Stimulated activated CD8-positive, alpha-beta memory T cell treated with anti-CD3 and anti-CD28 coated beads, Interleukin-15, amount 100 ng/mL, for 24 hours (primary cell): Measurements from ENCODE around the gene BNC2.

Experiments
- DNase-seq: peaks from one replicate; pipeline ENCODE4 v3.0.0-alpha.2; 2020; ENCODE audit warnings: low read depth

BNC2 gene

GRCh38 chr9:16675131-16675530 is 195.3 kb downstream of the BNC2 start:
- no peak for DNase-seq

- DNase-seq, result no peak
Observed at GRCh38 chr9:16673171-16673570, 197.3 kb downstream of the BNC2 start.

- DNase-seq, result no peak
Observed at GRCh38 chr9:16672501-16672900, 198.0 kb downstream of the BNC2 start.

GRCh38 chr9:16671591-16672137 is 198.8 kb downstream of the BNC2 start:
- no peak for DNase-seq

- no peak for DNase-seq
Observed at GRCh38 chr9:16670791-16671190, 199.7 kb downstream of the BNC2 start.

- DNase-seq, result no peak
Observed at GRCh38 chr9:16668734-16669295, 201.7 kb downstream of the BNC2 start.

GRCh38 chr9:16664211-16664610 is 206.3 kb downstream of the BNC2 start:
- no peak for DNase-seq

- DNase-seq, result no peak
Observed at GRCh38 chr9:16661816-16662215, 208.7 kb downstream of the BNC2 start.

- DNase-seq, result no peak
Observed at GRCh38 chr9:16659096-16659495, 211.4 kb downstream of the BNC2 start.

GRCh38 chr9:16656432-16657169 is 213.9 kb downstream of the BNC2 start:
- no peak for DNase-seq

- no peak for DNase-seq
Observed at GRCh38 chr9:16654596-16655126, 215.8 kb downstream of the BNC2 start.

GRCh38 chr9:16653491-16654399 is 216.7 kb downstream of the BNC2 start:
- no peak for DNase-seq

GRCh38 chr9:16652582-16652981 is 217.9 kb downstream of the BNC2 start:
- no peak for DNase-seq

- DNase-seq, result no peak
Observed at GRCh38 chr9:16651446-16651964, 219.0 kb downstream of the BNC2 start.

GRCh38 chr9:16645970-16646369 is 224.5 kb downstream of the BNC2 start:
- DNase-seq, result no peak

- no peak for DNase-seq
Observed at GRCh38 chr9:16642421-16643109, 227.9 kb downstream of the BNC2 start.

GRCh38 chr9:16640649-16641048 is 229.8 kb downstream of the BNC2 start:
- no peak for DNase-seq

- no peak for DNase-seq
Observed at GRCh38 chr9:16639644-16640043, 230.8 kb downstream of the BNC2 start.

GRCh38 chr9:16637911-16638310 is 232.6 kb downstream of the BNC2 start:
- no peak for DNase-seq

- no peak for DNase-seq
Observed at GRCh38 chr9:16637218-16637617, 233.3 kb downstream of the BNC2 start.

GRCh38 chr9:16633794-16634193 is 236.7 kb downstream of the BNC2 start:
- DNase-seq, result no peak

- DNase-seq, result no peak
Observed at GRCh38 chr9:16628413-16628812, 242.1 kb downstream of the BNC2 start.
